Stimulated activated CD8-positive, alpha-beta memory T cell treated with anti-CD3 and anti-CD28 coated beads, Interleukin-2, amount 100 ng/mL, for 1 hour (primary cell): Measurements from ENCODE around the gene MED15.
"Not testable (repeated sequence)": the region's sequence is repeated elsewhere in the genome, so short reads cannot be mapped to it uniquely, and the experiment has no call there.

Experiments
- DNase-seq, 2 donors: peaks; one replicate each; pipeline ENCODE4 v3.0.0-alpha.2; 2020; ENCODE audit warnings: low read depth in 2 of 2

MED15 gene, protein sequence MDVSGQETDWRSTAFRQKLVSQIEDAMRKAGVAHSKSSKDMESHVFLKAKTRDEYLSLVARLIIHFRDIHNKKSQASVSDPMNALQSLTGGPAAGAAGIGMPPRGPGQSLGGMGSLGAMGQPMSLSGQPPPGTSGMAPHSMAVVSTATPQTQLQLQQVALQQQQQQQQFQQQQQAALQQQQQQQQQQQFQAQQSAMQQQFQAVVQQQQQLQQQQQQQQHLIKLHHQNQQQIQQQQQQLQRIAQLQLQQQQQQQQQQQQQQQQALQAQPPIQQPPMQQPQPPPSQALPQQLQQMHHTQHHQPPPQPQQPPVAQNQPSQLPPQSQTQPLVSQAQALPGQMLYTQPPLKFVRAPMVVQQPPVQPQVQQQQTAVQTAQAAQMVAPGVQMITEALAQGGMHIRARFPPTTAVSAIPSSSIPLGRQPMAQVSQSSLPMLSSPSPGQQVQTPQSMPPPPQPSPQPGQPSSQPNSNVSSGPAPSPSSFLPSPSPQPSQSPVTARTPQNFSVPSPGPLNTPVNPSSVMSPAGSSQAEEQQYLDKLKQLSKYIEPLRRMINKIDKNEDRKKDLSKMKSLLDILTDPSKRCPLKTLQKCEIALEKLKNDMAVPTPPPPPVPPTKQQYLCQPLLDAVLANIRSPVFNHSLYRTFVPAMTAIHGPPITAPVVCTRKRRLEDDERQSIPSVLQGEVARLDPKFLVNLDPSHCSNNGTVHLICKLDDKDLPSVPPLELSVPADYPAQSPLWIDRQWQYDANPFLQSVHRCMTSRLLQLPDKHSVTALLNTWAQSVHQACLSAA

DNA sequence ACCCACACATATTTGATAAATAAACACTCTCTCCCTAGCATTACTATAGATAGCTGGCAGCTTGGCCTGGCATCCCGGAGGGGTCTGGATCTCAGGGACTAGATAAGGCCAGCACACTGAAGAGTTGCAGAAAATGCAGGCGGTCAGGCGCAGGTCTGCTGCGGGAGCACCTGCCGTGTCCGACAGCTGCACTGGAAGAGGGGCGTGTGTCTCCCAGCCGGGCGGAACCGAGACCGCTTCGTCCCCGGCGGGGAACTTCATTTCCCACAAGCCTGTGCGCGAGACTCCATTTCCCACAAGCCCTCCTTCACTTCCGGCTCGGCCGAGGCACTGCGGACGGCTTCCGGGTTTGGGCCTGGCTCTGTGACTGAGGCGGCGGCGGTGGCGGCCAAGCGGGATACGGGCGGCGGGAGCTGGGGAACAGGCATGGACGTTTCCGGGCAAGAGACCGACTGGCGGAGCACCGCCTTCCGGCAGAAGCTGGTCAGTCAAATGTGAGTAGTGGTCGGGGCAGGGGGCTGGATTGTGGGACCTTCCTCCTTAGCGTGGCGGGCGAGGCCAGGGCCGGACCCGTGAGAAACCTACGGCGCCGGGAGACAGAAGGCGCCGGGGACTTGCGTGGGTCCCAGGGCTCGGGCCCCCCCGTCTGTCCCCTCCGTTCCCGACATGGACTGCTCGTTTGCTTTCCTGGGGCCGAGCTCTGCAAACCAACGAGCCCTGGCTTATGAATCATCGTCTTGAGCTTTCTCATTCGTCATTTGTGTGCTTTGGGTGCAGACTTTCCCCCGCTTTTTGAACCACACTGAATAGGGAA is at the start of gene MED15:
Gene MED15 (plus strand): TSS at position 358 of the 814 bp plus-strand sequence. CDS start 69 bp downstream, at position 427.
- DNase-seq, result peak; percentile 76 to 77

DNA sequence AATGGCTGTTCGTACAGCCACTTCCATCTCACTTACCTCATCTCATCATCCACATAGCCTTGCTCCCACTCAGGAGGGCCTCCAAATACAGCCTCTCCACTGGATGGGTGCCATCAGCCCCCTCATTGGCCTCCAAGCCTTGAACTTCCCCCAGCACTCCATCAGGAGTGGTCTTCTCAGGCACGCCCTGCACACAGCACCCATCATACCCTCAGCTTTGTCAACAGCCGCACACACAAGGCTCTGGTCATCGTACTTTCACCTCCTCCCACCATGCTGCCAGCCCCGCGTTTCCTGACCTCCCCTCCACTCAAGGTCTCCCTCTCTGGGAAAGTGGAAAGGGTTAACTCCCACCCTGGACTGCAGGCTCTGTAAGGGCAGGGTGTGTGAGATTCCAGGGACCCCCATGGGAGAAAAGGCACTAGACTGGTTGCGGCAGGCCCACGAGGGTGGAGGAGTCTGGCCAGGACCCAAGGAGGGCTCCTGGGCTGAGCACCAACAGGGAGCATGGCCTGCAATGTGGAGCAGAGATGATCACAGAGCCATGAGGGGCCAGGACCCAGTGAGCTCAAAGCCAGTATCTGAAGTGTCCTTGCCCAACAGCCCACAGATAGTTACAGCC is 48.8 kb upstream of the MED15 start:
- DNase-seq, result no peak

DNA sequence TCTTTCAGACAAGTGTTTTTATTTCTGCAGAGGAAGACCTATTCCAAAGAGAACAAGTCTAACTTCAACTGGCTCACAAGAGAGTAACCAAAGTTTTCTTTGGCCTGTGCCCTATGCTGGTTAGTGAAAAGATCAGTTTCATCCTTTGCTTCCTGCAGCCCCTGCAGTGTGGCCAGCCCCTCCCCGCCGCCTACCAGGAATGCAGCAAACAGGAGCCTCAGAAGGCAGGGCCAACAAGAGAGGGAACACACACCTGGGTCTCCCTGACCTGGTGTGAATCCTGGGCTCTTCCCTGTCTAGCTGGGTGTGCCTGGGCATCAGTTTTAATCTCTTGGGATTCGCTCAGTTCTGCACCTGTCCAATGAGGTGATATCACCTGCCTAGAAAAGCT is 48.3 kb upstream of the MED15 start:
- no peak for DNase-seq

DNA sequence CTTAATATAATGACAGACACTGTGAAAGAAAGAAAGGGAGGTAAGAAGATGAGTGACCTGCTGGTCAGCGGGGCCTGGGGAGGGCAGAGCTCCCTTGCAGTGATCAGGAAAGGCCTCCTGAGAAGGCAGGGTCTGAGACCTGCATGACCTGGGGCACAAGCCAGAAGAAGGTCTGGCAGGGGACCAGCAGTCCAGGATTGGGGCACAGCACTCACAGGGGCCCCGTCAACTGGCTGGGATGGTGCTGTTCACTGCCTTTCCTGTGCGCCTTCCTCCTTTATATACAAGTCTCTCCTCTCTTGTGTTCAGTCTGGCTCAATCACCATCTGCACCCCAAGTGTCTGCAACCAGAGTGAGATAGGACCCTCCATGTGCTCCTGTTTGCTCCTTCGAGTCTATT is 47.5 kb upstream of the MED15 start:
- DNase-seq, result no peak

DNA sequence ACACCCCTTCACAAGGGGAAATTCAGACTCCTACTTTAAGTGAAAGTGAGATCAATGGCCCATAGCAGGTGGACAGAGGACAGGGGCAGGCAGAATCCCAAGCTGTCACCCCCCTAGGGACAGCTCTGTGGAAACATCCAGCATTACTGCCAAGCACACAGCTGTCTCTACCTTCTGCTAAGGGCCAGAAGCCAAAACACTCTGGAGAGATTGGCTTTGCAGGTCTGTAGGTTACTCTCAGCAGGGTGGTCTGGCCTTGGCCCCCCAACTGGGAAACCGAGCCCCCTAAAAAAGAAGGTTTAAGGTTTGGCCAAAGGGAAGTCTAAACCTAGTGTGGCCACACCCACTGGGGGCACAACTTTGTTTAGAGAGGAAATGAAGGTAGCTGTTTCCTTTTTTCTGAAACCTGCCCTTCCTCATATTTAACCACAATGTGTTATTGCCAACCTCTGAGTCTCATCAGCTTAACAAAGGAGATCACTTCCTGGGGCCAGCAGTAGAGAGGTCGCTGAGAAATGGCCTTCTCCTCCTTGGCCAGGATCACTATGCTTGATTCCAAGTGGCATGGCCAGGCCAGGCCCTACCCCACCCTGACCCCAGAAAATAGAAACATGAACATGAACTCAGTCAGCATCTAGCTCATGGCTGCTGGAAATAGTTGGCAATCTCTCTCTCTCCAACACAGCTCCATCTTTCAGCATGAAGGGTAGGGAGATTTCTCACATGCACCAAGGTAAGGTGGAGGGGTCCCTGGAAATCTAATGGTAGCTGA is 43.9 kb upstream of the MED15 start:
- DNase-seq, result peak in 1 of 2 donors; percentile 11

DNA sequence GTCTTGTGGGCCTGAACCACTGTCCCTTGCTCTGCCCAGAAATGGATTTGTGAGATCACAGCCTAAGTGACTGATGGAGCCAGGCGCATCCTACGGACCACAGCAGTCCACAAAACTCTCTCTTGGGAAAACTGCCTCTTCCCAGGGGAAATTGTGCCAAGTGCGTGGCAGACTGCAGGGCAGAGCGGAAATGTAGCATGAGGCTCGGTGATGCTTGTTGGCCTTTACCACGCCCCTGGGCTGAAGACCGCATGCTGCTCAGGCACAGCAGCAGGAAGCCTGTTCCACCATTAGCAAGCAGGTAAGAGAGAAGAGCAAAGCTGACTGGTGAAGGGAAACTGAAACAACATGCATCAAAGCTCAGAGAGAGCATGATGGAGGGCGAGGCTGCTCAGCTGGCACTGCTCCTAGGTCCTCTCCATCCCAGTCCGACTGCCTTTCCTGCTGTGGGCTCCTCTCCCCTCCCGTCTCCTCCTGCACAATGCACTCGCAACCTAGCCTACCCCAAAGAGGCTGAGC is 43.3 kb upstream of the MED15 start:
- peak in 1 of 2 donors; percentile 30 for DNase-seq

DNA sequence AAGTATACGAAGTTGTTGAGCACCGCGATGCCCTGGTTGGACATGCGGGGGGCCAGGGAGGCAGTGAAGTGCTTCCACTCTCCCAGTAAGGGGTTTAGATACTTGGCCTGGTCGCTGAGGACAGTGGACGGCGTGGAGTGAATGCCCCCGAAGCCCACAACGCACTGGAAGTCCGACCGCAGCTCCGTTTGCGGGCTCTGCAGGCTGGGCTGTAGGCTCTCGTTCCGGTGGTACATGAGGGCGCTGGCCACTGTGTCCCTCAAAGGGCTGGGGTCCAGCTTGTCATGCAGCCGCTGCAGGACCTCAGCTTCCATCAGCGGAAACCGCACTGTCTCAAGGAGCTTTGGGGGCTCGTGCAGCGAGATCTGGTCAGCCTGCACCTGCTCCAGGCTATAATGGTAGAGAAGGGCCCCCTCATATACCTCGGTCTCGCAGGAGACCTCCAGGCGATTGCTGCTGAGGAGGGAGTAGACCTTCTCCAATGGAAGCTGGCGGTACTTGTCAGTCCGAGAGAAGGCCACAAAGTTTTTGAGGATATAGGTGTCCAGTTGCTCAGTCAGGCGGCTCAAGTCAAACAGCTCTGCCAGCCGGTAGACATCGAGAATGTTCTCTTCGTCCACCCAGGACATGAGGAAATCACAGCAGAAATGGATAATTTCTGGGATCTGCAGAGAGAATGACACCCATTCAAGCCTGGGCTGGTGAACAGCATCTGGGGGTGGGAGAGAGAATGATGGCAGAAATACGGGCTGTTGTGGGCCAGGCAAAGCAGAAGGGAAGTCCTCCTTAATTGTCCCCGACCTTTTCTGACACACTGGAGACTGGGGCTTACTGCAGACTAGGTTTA is 42.3 kb upstream of the MED15 start:
- DNase-seq, result no peak

DNA sequence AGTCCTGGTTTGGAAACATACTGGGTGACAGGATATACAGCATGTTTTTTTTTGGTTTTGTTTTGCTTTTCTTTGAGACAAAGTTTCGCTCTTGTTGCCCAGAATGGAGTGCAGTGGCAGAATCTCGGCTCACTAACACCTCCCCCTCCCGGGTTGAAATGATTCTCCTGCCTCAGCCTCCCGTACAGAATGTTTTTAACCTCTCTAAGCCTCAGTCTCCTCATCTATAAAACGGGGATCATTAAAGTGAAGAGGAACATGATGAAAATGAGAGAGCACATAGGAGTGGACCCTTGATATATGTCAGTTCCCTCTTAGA is 41.7 kb upstream of the MED15 start:
- DNase-seq, result no peak

DNA sequence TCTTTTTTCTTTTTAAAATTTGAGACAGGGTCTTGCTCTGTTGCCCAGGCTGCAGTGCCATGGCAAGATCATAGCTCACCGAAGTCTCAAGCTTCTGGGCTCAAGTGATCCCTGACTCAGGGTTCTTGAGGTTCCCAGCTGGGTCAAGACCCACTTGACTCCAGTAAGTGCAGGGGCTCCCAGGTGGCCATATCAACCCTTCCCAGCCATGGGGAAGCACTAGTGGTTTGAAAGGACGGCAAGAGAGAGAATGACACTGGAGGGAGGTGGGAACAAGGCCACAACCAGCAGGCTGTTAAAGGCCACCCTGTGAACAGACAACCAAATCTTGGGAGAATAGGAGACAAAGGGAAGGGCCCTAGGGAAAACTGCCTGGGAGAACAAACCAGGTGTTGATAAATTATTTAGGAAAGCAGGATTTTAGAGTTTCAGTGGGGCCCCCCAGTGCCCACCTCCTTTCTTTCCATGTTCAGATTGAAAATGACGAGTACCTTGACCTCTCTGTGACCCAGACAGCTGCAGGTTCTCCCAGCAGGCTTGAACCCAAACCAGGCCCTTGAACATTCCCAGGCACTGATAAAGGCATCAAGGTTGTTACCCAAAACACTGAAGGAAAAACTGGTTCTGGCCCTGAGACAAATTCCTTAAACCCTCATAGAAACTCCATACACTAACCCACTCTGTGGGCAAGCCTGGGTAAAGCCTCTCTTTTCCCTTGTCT is 40.6 kb upstream of the MED15 start:
- DNase-seq, result no peak

DNA sequence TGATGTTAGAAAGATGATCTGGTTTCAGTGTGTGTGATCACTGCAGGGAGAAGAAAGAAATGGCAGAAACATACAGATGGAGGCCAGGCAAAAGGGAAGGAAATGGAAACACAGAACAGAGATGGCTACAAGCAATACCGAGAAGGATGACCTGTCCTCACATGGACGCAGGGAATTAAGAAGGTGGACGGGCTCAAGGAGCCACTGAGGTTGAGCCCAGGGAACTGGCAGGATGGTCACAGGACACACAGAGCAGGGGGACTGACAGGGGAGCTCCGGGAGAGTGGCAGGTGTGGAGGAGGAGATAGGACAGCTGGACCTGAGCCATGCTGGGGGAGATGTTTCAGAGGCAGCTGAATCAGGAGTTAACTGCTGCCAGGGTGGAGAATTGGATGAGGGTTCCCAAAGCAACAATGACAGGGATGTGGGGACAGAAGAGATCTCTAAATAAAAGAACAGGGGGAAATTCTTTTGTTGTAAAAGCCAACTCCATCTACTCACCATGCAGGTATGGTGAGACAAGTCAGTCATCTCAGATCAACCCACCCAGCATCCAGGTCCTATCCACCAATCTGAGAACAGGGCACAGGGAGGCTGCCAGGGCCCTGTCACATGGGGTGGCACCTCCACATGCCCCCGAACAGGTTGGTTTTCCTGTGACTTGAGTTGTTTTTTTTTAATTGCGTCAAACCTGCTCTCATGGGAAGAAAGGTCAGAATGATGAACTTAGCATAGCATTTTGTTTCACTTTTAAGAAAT is 38.1 kb upstream of the MED15 start:
- no peak for DNase-seq

DNA sequence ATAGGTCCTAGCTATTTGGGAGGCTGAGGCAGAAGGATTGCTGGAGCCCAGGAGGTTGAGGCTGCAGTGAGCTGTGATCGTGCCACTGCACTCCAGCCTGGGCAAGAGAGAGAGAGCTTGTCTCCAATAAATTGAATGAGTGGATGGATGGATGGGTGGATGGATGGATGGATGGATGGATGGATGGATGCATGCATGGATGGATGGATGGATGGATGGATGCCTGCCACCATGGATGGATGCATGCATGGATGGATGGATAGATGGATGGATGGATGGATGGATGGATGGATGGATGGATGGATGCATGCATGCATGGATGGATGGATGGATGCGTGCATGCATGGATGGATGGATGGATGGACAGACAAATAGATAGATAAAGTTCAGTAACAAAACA is 36.9 kb upstream of the MED15 start:
- DNase-seq, result not testable (repeated sequence)

DNA sequence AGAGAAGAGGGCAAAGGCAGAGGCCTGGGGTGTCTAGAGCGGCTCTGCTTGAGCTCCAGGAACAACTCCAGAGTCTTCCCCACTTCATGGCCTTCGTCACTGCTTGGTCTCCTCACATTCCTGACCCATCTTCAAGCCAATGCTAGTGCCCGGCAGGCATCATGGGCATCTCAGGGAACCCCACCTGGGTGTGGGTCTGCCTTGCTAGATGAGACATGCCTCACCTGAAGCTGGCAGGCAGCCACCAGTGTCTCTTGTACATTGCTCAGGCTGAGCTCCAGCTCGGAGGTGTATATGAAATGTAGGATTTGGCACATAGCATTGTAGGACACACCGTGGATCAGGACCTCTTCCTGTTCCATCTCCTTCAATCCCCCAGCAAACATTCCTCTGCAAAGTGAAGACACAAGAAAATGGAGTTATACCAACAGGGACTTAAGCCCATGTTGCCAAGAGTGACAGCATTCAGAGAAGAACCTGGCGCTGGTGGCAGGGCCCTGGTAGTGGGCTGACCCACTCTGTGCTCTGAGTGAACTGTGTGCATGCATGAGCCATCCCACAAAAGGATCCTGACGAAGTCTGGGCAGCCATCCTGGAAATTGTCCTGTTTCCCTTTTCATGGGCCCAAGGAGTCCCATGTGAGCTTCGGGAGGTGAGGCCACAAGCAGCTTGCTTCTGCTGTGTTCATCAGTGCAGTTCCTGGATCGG is 36.1 kb upstream of the MED15 start:
- no peak for DNase-seq

DNA sequence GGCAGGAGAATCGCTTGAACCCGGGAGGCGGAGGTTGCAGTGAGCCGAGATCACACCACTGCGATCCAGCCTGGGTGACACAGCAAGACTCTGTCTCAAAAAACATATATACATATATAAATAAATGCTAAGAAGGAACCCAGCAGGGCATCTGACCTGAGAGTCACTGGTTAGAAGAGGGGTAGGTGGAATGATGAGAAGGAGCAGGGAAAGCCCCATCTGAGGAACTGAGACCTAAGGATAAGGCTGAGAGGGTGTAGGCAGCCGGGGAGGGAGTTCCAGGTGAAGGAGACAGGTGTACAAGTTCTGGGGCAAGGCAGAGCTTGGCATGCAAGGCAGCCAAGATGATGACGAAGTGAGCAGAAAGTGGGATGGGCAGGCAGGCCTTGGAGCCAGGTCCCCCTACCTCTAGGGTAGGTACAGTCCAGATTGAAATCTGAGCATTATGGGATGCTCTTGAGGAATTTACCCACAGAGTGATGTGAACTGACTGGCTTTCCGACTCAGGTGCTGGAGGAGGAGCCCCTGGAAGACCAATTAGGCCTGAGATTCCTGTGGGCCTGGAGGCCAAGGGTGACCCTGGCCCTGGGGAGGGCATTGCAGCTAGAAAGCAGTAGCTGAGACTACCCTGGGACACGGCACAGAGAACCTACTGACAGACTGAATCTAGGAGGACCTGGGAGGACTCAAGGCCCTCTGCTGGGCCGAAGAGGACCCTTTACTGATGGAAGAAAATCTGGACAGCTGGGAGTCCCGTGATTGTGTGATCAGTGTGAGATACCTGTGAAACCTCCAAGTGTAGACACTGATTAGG is 34.6 kb upstream of the MED15 start:
- DNase-seq, result no peak

DNA sequence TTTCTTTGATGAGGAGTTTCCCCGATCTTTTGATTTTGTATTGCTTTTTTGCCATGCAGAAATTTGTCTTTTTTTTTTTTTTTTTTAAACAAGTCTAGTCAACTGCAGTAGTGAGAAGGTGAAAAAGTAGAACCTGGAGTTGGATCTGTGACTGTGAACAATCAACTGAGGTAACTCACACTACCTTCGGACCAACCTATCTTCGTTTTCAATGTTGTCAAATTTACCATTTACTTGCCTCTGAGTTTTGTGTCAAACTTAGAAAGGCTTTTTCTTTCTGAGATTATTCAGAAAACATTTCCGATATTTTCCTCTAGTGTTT is 32.3 kb upstream of the MED15 start:
- no peak for DNase-seq

DNA sequence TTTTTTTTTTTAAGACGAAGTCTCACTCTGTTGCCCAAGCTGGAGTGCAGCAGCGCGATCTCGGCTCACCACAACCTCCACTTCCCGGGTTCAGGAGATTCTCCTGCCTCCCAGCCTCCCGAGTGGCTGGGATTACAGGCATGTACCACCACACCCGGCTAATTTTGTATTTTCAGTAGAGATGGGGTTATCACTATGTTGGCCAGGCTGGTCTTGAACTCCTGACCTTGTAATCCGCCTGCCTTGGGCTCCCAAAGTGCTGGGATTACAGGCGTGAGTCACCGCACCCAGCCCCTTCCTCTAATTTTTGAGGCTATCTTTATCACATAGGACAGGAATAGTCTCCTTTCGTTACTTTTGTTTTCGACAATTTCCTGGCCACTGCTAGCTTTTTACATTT is 31.8 kb upstream of the MED15 start:
- DNase-seq, result not testable (repeated sequence)

DNA sequence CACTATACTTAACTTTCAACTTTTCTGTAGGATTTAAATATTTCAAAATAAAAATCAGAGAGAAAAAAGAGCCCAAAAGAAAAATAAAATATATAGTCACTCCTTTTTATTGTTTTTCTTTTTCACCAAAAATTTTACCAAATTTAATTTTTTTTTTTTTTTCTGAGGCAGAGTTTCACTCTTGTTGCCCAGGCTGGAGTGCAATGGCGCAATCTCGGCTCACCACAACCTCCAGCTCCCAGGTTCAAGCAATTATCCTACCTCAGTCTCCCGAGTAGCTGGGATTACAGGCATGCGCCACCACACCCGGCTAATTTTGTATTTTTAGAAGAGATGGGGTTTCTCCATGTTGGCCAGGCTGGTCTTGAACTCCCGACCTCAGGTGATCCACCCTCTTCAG is 29.4 kb upstream of the MED15 start:
- DNase-seq, result not testable (repeated sequence)

DNA sequence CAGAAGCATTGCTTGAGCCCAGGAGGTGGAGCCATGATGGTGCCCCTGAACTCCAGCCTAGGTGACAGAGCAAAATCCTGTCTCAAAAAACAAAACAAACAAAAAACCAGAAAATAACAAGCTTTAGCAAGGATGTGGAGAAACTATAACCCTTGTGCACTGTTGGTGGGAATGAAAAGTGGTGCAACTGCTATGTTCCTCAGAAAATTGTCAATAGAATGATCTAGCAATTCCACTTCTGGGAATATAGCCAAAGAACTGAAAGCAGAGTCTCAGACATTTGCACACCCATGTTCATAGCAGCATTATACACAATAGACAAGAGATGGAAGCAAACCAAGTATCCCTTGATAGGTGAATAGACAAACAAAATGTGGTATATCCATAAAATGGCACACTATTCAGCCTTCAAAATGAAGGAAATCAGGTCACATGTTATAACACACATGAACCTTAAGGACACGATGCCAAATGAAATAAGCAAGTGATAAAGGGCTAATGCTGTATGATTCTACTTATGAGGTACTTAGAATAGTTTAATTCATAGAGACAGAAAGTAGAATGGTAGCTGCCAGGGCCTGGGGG is 27.7 kb upstream of the MED15 start:
- no peak for DNase-seq
